H1 (cell line): ENCODE results near the gene DTD1. TPM values are rescaled to one million over a fixed set of nuclear protein-coding genes. Genes with fewer than 3 reads are reported as not detected.

ENCODE experiments used
- RAD21 ChIP-seq, 2 experiments: IDR thresholded peaks in 1 of 2; conservative IDR thresholded peaks in 1 of 2; 2 replicates each; pipeline ENCODE4 v1.6.1; 2011; ENCODE audit warnings: low read depth in 2 of 2, low read length in 2 of 2, improper control_type of control experiment in 1 of 2, inconsistent platforms in 1 of 2, mild to moderate bottlenecking in 1 of 2, moderate library complexity in 1 of 2
- SIX5 ChIP-seq: IDR thresholded peaks from 2 replicates; pipeline ENCODE4 v1.6.1; 2011; ENCODE audit warnings: mild to moderate bottlenecking, low read depth, low read length
- SP2 ChIP-seq: IDR thresholded peaks from 2 replicates; pipeline ENCODE4 v1.6.1; 2012; ENCODE audit warnings: mild to moderate bottlenecking, low read length, inconsistent platforms
- polyA plus RNA-seq, 7 experiments: library from polyadenylated mRNA; depleted of rRNA in 3 of 7; stranded (reverse) in 5 of 7; unstranded in 2 of 7; fragments of >200 nt in 5 of 7; fragments of 200-250 nt in 2 of 7; gene quantifications; 1 replicate in 5 of 7; 2 replicates in 1 of 7; 4 replicates in 1 of 7; pipeline versions ENCODE4 v1.2.1 to v1.2.3, GENCODE V29; 2011 to 2013; ENCODE audit warnings: missing spikeins in 2 of 7, mixed read lengths in 2 of 7
- total RNA-seq: library from RNA; stranded (reverse); fragmentation: NEBNext Ultra II Directional; extraction: Animal tissue kit (Norgen Biotek cat#: 25700); gene quantifications from 2 replicates; pipeline ENCODE4 v1.2.1, GENCODE V29; 2021
- TF ChIP-seq, protein P1 (sequence below): IDR thresholded peaks from 2 replicates; pipeline ENCODE4 v1.6.1; 2011; ENCODE audit warnings: low read depth, mild to moderate bottlenecking, low read length; ENCODE audit not compliant: insufficient read depth
- TF ChIP-seq, protein P2 (sequence below): IDR thresholded peaks from 2 replicates; pipeline ENCODE4 v1.6.1; 2011; ENCODE audit warnings: low read length, improper control_type of control experiment

DTD1 gene
- total and polyA plus RNA-seq, 2 of the 8 experiments (the other 6 are each of a cell fraction or from before 2014, with no cell fraction given) = 49.7 to 66.6 TPM

DNA sequence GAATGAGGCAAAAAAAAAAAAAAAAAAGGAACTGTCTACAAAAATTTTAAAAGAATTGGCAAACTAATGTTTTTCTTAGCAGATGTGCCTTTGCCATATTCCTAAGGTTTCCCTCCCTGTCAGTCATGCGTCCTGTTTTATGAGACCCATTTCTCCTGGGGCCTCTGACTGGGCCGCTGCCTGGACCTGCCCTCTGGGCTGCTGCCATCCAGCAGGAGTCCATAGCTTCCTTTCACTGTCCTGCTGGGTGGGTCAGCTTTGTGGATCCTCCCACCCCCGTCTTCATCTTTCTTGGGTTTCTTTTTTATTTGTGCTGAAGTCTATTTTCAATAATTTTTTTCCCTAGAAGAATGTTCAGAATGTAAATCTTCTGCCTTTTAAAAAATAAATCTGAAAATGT lies 114.9 kb downstream of the DTD1 start (continued):
- TF ChIP-seq RAD21 (IDR thresholded peaks at IDR 0.05 in 1 of 2, conservative IDR thresholded peaks at IDR 0.05 in 1 of 2; ENCODE audit: low read depth in 2 of 2, low read length in 2 of 2) (no peak), SP2 (no peak), SIX5 (no peak)
- TF ChIP-seq, protein P1, sequence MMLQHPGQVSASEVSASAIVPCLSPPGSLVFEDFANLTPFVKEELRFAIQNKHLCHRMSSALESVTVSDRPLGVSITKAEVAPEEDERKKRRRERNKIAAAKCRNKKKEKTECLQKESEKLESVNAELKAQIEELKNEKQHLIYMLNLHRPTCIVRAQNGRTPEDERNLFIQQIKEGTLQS = no peak
- TF ChIP-seq, protein P2, sequence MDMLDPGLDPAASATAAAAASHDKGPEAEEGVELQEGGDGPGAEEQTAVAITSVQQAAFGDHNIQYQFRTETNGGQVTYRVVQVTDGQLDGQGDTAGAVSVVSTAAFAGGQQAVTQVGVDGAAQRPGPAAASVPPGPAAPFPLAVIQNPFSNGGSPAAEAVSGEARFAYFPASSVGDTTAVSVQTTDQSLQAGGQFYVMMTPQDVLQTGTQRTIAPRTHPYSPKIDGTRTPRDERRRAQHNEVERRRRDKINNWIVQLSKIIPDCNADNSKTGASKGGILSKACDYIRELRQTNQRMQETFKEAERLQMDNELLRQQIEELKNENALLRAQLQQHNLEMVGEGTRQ = no peak
